ENCODE results near the gene CALU.

The CALU gene

GRCh38 chr7:128725531-128725930 is 13.6 kb upstream of the CALU start:
- DNase-seq: no peak

- no peak for DNase-seq
Observed at GRCh38 chr7:128726059-128726736, 13.0 kb upstream of the CALU start.

GRCh38 chr7:128726737-128727072 is 12.5 kb upstream of the CALU start:
- no peak for DNase-seq

GRCh38 chr7:128727239-128727638 is 11.9 kb upstream of the CALU start:
- no peak for DNase-seq

GRCh38 chr7:128728598-128728997 is 10.6 kb upstream of the CALU start:
- no peak for DNase-seq

- DNase-seq: no peak
Observed at GRCh38 chr7:128729494-128729893, 9.7 kb upstream of the CALU start.

GRCh38 chr7:128731184-128731583 is 8.0 kb upstream of the CALU start:
- DNase-seq: no peak

GRCh38 chr7:128732521-128733277 is 6.5 kb upstream of the CALU start:
- no peak for DNase-seq

- DNase-seq: no peak
Observed at GRCh38 chr7:128733278-128733645, 5.9 kb upstream of the CALU start.

GRCh38 chr7:128734890-128735289 is 4.3 kb upstream of the CALU start:
- no peak for DNase-seq

GRCh38 chr7:128735436-128735835 is 3.7 kb upstream of the CALU start:
- no peak for DNase-seq

GRCh38 chr7:128737441-128737840 is 1.7 kb upstream of the CALU start:
- DNase-seq: no peak

GRCh38 chr7:128737867-128738385 is 1.2 kb upstream of the CALU start:
- no peak for DNase-seq

GRCh38 chr7:128738570-128739047 is 550 bp upstream of the CALU start:
- no peak for DNase-seq

GRCh38 chr7:128739990-128740682 is 977 bp downstream of the CALU start:
- no peak for DNase-seq

- DNase-seq: no peak
Observed at GRCh38 chr7:128740996-128741395, 1.8 kb downstream of the CALU start.

- DNase-seq: no peak
Observed at GRCh38 chr7:128741491-128741890, 2.3 kb downstream of the CALU start.

- DNase-seq: no peak
Observed at GRCh38 chr7:128742206-128742605, 3.0 kb downstream of the CALU start.

GRCh38 chr7:128743112-128743772 is 4.1 kb downstream of the CALU start:
- DNase-seq: no peak

- DNase-seq: no peak
Observed at GRCh38 chr7:128744366-128744905, 5.3 kb downstream of the CALU start.

- DNase-seq: no peak
Observed at GRCh38 chr7:128745706-128746105, 6.5 kb downstream of the CALU start.

- no peak for DNase-seq
Observed at GRCh38 chr7:128747327-128748079, 8.3 kb downstream of the CALU start.
